ENCODE data around the gene GRIN3B. TPM values are rescaled to one million over a fixed set of nuclear protein-coding genes. Genes with fewer than 3 reads are reported as not detected.

The GRIN3B gene
- total and polyA plus RNA-seq, 2 of the 8 experiments (the other 6 are each of a cell fraction or from before 2014, with no cell fraction given) = 0.45 to 1.0 TPM

- TF ChIP-seq CHD7 (IDR thresholded peaks at IDR 0.05; ENCODE audit: insufficient replicate concordance, low read length) (peak; percentile 49), RXRA (IDR thresholded peaks at IDR 0.05; ENCODE audit: insufficient read depth, low read depth, low read length) (no peak), TBP (IDR thresholded peaks at IDR 0.05; ENCODE audit: low read depth, low read length) (no peak), SIX5 (IDR thresholded peaks at IDR 0.05; ENCODE audit: low read depth, low read length) (no peak), TEAD4 (IDR thresholded peaks at IDR 0.05; ENCODE audit: low read depth, low read length) (no peak), SP1 (IDR thresholded peaks at IDR 0.05; ENCODE audit: low read depth, low read length) (no peak), NRF1 (IDR thresholded peaks at IDR 0.05; ENCODE audit: low read depth, low read length) (no peak), TAF1 (IDR thresholded peaks at IDR 0.05; ENCODE audit: low read depth, low read length) (peak; percentile 41), JUND (IDR thresholded peaks at IDR 0.05; ENCODE audit: low read length) (no peak), KDM1A (IDR thresholded peaks at IDR 0.05; ENCODE audit: borderline replicate concordance, low read length) (peak; percentile 27; the same call in 1 of the 2 replicates), CHD2 (IDR thresholded peaks at IDR 0.05; ENCODE audit: low read length) (no peak)
Measured at GRCh38 chr19:1026783-1027649, 26.8 kb downstream of the GRIN3B start (continued).

All from H1 (cell line).